ENCODE measurements around the gene EEIG2.
"Not testable (repeated sequence)": the region's sequence is repeated elsewhere in the genome, so short reads cannot be mapped to it uniquely, and the experiment has no call there.

- not testable (repeated sequence) for TF ChIP-seq CTCF (IDR thresholded peaks at IDR 0.05; ENCODE audit: insufficient read depth, low read depth, low read length); EZH2 (IDR thresholded peaks at IDR 0.05; ENCODE audit: insufficient read depth, low read length)
Measured at GRCh38 chr1:108536791-108537190, 23.1 kb upstream of the EEIG2 start.
